WTC11 (cell line): Measurements from ENCODE around the gene CMPK2. TPM values are rescaled to one million over a fixed set of nuclear protein-coding genes. Genes with fewer than 3 reads are reported as not detected.

Experiments
- ATAC-seq: fragments of 200-7000 bp; cut with Tn5 transposase; 2 replicates; pipeline ENCODE4 v1.10.0; 2021; ENCODE audit warnings: mild to moderate bottlenecking, moderate library complexity
- CTCF ChIA-PET: fragments of 300-600 bp; sonication (Branson Sonifier 250); formaldehyde crosslinking; loops from one replicate; lab custom pipeline; 2021; ENCODE audit warnings: antibody characterized with exemption; lab: Charles Lee
- POLR2A ChIA-PET: fragments of 350-600 bp; sonication (Branson Sonifier 250); formaldehyde crosslinking; loops from one replicate; lab custom pipeline; 2021; ENCODE audit warnings: antibody characterized with exemption; lab: Charles Lee
- DNase-seq: peaks from one replicate; pipeline ENCODE4 v3.0.0; 2021; ENCODE audit warnings: low spot score
- H3K27ac Mint-ChIP-seq: 2 replicates; pipeline ENCODE4 v1.8.0; 2021; ENCODE audit warnings: mixed read lengths
- H3K27me3 Mint-ChIP-seq: 2 replicates; pipeline ENCODE4 v1.8.0; 2021; ENCODE audit warnings: low read depth, mild to moderate bottlenecking, moderate library complexity, mixed read lengths
- H3K36me3 Mint-ChIP-seq: 2 replicates; pipeline ENCODE4 v1.8.0; 2021; ENCODE audit warnings: mixed read lengths
- H3K4me1 Mint-ChIP-seq: 2 replicates; pipeline ENCODE4 v1.8.0; 2022; ENCODE audit warnings: mixed read lengths
- H3K4me3 Mint-ChIP-seq: 2 replicates; pipeline ENCODE4 v1.8.0; 2021; ENCODE audit warnings: mild to moderate bottlenecking, moderate library complexity, mixed read lengths
- H3K9me3 Mint-ChIP-seq: 2 replicates; pipeline ENCODE4 v1.8.0; 2021; ENCODE audit warnings: mixed read lengths
- ATF1 ChIP-seq: sonication (generic); formaldehyde crosslinking; IDR thresholded peaks from 2 replicates; pipeline ENCODE4 v1.8.1; 2023; ENCODE audit warnings: mild to moderate bottlenecking, moderate library complexity, missing genetic modification reagents
- ETV6 ChIP-seq: sonication (generic); formaldehyde crosslinking; IDR thresholded peaks from 2 replicates; pipeline ENCODE4 v1.8.1; 2022; ENCODE audit warnings: mild to moderate bottlenecking, missing genetic modification reagents
- FOXJ3 ChIP-seq: sonication (generic); formaldehyde crosslinking; IDR thresholded peaks from 2 replicates; pipeline ENCODE4 v1.9.0; 2021; ENCODE audit warnings: missing genetic modification reagents, mild to moderate bottlenecking, borderline replicate concordance
- FOXP1 ChIP-seq: sonication (generic); formaldehyde crosslinking; IDR thresholded peaks from 2 replicates; pipeline ENCODE4 v1.8.0; 2022; ENCODE audit warnings: missing genetic modification reagents, mild to moderate bottlenecking, moderate library complexity, borderline replicate concordance
- GRHL2 ChIP-seq: fragments of 250-450 bp; sonication (Bioruptor Pico); IDR thresholded peaks from 2 replicates; pipeline ENCODE4 v1.8.0; 2022; ENCODE audit warnings: mild to moderate bottlenecking, moderate library complexity; ENCODE audit not compliant: insufficient replicate concordance, severe bottlenecking
- JUN ChIP-seq: sonication (generic); formaldehyde crosslinking; IDR thresholded peaks from 2 replicates; pipeline ENCODE4 v1.8.0; 2023; ENCODE audit warnings: mild to moderate bottlenecking, missing genetic modification reagents
- KAT7 ChIP-seq: sonication (generic); formaldehyde crosslinking; IDR thresholded peaks from 2 replicates; pipeline ENCODE4 v1.8.1; 2023; ENCODE audit warnings: missing genetic modification reagents, mild to moderate bottlenecking, borderline replicate concordance
- NR1H2 ChIP-seq: sonication (generic); formaldehyde crosslinking; IDR thresholded peaks from 2 replicates; pipeline ENCODE4 v1.9.0; 2021; ENCODE audit warnings: mild to moderate bottlenecking, moderate library complexity, missing genetic modification reagents
- RORB ChIP-seq: fragments of 250-450 bp; sonication (Bioruptor Pico); IDR thresholded peaks from 2 replicates; pipeline ENCODE4 v1.9.0; 2021; ENCODE audit warnings: mild to moderate bottlenecking
- TP53 ChIP-seq: sonication (generic); formaldehyde crosslinking; IDR thresholded peaks from 2 replicates; pipeline ENCODE4 v1.8.1; 2023; ENCODE audit warnings: mild to moderate bottlenecking, missing genetic modification reagents
- ZBTB21 ChIP-seq: sonication (generic); formaldehyde crosslinking; IDR thresholded peaks from 2 replicates; pipeline ENCODE4 v1.8.1; 2023; ENCODE audit warnings: mild to moderate bottlenecking, missing genetic modification reagents, borderline replicate concordance
- ZNF219 ChIP-seq: sonication (generic); formaldehyde crosslinking; IDR thresholded peaks from 2 replicates; pipeline ENCODE4 v1.8.0; 2023; ENCODE audit warnings: missing genetic modification reagents, mild to moderate bottlenecking, borderline replicate concordance
- ZNF232 ChIP-seq: sonication (generic); formaldehyde crosslinking; IDR thresholded peaks from 2 replicates; pipeline ENCODE4 v1.8.0; 2022; ENCODE audit warnings: mild to moderate bottlenecking, missing genetic modification reagents
- ZNF263 ChIP-seq: sonication (generic); formaldehyde crosslinking; IDR thresholded peaks from 2 replicates; pipeline ENCODE4 v1.8.1; 2022; ENCODE audit warnings: low read depth, mild to moderate bottlenecking, moderate library complexity, missing genetic modification reagents
- ZNF317 ChIP-seq: sonication (generic); formaldehyde crosslinking; IDR thresholded peaks from 2 replicates; pipeline ENCODE4 v1.8.1; 2023; ENCODE audit warnings: low read depth, mild to moderate bottlenecking, moderate library complexity, missing genetic modification reagents, borderline replicate concordance
- ZNF423 ChIP-seq: fragments of 250-450 bp; sonication (Bioruptor Pico); IDR thresholded peaks from 2 replicates; pipeline ENCODE4 v2.1.2; 2022; ENCODE audit warnings: mild to moderate bottlenecking, moderate library complexity
- total RNA-seq: library from RNA; stranded (reverse); gene quantifications from 3 replicates; pipeline ENCODE4 v1.2.3, GENCODE V29; 2021
- TF ChIP-seq, protein P1 (sequence below): fragments of 250-450 bp; sonication (Bioruptor Pico); IDR thresholded peaks from 2 replicates; pipeline ENCODE4 v1.9.0; 2021; ENCODE audit warnings: mild to moderate bottlenecking
- TF ChIP-seq, protein P2 (sequence below): sonication (generic); formaldehyde crosslinking; IDR thresholded peaks from 2 replicates; pipeline ENCODE4 v1.8.0; 2023; ENCODE audit warnings: missing genetic modification reagents, mild to moderate bottlenecking, borderline replicate concordance
- TF ChIP-seq, protein P3 (sequence below): sonication (generic); formaldehyde crosslinking; IDR thresholded peaks from 2 replicates; pipeline ENCODE4 v1.8.1; 2023; ENCODE audit warnings: mild to moderate bottlenecking, moderate library complexity, missing genetic modification reagents

CMPK2 gene
- total RNA-seq, 1 experiment from 2014 or later, result 0.13 TPM

DNA sequence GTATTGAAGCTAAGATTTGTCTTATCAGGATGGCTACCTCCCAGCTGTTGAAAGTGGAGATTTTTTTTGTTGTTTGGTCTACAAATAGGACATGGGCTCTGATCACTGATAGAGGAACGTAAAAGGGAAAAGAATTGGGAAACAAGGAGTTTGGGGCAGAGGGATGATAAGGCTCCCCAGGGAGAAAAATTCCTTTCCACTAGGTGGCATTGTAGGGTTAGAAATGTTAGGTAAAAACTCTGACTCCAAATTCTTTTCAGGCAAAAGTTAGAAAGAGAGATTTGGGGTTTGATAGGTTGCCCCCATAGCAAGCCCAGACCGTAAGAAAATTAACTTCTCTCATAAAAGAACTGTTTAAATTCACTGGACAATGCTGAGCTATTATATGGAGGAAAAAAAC is 19.8 kb downstream of the CMPK2 start:
- POLR2A ChIA-PET, result no interaction called here
- Mint-ChIP-seq H3K36me3 (peaks cover 67% of the 10 kb centered on the region), H3K4me1 (no peaks in the 10 kb centered on the region), H3K4me3 (no peak overlapping the region), H3K9me3 (peaks cover 93% of the 10 kb centered on the region), H3K27me3 (peaks cover 7% of the 10 kb centered on the region), H3K27ac (no peak overlapping the region)
- TF ChIP-seq NR1H2 (CRISPR knock-in tag) (no peak), ETV6 (CRISPR knock-in tag) (no peak), ZBTB21 (no peak), KAT7 (CRISPR knock-in tag) (no peak), ATF1 (no peak), ZNF423 (no peak), ZNF263 (CRISPR knock-in tag) (no peak), TP53 (CRISPR knock-in tag) (no peak)
- CTCF ChIA-PET, result no interaction called here
- DNase-seq (no peak), ATAC-seq (no peak)

DNA sequence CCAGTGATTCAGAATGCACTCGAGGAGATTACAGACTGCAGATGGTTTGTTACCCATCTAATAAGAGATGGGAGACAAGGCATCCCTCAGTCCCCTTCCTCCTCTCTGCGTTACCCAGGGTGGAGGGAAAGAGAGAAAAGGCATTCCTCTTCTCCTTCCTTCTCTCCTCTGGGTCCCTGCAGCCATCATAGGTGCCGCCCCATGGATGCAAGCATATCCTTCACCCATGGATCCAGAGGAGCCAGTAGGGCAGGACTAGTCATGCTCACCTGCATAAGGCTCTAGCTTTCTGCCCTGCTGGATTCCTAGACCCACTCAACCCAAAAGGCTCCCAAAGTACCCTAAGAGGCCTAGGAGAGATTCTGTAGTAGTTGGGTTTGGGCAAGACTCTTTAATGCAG is 20.4 kb downstream of the CMPK2 start:
- H3K9me3 Mint-ChIP-seq, result peaks cover 93% of the 10 kb centered on the region

More for the DNA sequence above, 20.4 kb downstream of the CMPK2 start:
- POLR2A ChIA-PET, result no interaction called here
- H3K4me1 Mint-ChIP-seq, result no peaks in the 10 kb centered on the region
- H3K27me3 Mint-ChIP-seq, result peaks cover 7% of the 10 kb centered on the region
- DNase-seq (no peak), ATAC-seq (no peak)
- no peak for TF ChIP-seq GRHL2 (CRISPR knock-in tag)
- TF ChIP-seq RORB (CRISPR knock-in tag), result no peak
- no peak for TF ChIP-seq ZNF232 (CRISPR knock-in tag)
- TF ChIP-seq, protein P1, sequence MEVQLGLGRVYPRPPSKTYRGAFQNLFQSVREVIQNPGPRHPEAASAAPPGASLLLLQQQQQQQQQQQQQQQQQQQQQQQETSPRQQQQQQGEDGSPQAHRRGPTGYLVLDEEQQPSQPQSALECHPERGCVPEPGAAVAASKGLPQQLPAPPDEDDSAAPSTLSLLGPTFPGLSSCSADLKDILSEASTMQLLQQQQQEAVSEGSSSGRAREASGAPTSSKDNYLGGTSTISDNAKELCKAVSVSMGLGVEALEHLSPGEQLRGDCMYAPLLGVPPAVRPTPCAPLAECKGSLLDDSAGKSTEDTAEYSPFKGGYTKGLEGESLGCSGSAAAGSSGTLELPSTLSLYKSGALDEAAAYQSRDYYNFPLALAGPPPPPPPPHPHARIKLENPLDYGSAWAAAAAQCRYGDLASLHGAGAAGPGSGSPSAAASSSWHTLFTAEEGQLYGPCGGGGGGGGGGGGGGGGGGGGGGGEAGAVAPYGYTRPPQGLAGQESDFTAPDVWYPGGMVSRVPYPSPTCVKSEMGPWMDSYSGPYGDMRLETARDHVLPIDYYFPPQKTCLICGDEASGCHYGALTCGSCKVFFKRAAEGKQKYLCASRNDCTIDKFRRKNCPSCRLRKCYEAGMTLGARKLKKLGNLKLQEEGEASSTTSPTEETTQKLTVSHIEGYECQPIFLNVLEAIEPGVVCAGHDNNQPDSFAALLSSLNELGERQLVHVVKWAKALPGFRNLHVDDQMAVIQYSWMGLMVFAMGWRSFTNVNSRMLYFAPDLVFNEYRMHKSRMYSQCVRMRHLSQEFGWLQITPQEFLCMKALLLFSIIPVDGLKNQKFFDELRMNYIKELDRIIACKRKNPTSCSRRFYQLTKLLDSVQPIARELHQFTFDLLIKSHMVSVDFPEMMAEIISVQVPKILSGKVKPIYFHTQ (CRISPR knock-in tag), result no peak
- TF ChIP-seq, protein P2, sequence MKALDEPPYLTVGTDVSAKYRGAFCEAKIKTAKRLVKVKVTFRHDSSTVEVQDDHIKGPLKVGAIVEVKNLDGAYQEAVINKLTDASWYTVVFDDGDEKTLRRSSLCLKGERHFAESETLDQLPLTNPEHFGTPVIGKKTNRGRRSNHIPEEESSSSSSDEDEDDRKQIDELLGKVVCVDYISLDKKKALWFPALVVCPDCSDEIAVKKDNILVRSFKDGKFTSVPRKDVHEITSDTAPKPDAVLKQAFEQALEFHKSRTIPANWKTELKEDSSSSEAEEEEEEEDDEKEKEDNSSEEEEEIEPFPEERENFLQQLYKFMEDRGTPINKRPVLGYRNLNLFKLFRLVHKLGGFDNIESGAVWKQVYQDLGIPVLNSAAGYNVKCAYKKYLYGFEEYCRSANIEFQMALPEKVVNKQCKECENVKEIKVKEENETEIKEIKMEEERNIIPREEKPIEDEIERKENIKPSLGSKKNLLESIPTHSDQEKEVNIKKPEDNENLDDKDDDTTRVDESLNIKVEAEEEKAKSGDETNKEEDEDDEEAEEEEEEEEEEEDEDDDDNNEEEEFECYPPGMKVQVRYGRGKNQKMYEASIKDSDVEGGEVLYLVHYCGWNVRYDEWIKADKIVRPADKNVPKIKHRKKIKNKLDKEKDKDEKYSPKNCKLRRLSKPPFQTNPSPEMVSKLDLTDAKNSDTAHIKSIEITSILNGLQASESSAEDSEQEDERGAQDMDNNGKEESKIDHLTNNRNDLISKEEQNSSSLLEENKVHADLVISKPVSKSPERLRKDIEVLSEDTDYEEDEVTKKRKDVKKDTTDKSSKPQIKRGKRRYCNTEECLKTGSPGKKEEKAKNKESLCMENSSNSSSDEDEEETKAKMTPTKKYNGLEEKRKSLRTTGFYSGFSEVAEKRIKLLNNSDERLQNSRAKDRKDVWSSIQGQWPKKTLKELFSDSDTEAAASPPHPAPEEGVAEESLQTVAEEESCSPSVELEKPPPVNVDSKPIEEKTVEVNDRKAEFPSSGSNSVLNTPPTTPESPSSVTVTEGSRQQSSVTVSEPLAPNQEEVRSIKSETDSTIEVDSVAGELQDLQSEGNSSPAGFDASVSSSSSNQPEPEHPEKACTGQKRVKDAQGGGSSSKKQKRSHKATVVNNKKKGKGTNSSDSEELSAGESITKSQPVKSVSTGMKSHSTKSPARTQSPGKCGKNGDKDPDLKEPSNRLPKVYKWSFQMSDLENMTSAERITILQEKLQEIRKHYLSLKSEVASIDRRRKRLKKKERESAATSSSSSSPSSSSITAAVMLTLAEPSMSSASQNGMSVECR (CRISPR knock-in tag), result no peak
- TF ChIP-seq ZNF219, result no peak
- TF ChIP-seq FOXP1 (CRISPR knock-in tag), result no peak
- TF ChIP-seq, protein P3, sequence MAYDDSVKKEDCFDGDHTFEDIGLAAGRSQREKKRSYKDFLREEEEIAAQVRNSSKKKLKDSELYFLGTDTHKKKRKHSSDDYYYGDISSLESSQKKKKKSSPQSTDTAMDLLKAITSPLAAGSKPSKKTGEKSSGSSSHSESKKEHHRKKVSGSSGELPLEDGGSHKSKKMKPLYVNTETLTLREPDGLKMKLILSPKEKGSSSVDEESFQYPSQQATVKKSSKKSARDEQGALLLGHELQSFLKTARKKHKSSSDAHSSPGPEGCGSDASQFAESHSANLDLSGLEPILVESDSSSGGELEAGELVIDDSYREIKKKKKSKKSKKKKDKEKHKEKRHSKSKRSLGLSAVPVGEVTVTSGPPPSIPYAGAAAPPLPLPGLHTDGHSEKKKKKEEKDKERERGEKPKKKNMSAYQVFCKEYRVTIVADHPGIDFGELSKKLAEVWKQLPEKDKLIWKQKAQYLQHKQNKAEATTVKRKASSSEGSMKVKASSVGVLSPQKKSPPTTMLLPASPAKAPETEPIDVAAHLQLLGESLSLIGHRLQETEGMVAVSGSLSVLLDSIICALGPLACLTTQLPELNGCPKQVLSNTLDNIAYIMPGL (CRISPR knock-in tag), result no peak
- no peak for TF ChIP-seq ZNF317 (CRISPR knock-in tag)
- no peak for TF ChIP-seq JUN (CRISPR knock-in tag)
- TF ChIP-seq FOXJ3 (CRISPR knock-in tag), result no peak
- H3K36me3 Mint-ChIP-seq, result peaks cover 65% of the 10 kb centered on the region
- H3K4me3 Mint-ChIP-seq, result no peak overlapping the region
- CTCF ChIA-PET, result no interaction called here
- no peak overlapping the region for H3K27ac Mint-ChIP-seq
